ENCODE results near the gene ALG8. TPM values are rescaled to one million over a fixed set of nuclear protein-coding genes. Genes with fewer than 3 reads are reported as not detected.

Gene ALG8
- polyA plus RNA-seq, 1 donor from 2014 or later = 42.1 TPM

DNA sequence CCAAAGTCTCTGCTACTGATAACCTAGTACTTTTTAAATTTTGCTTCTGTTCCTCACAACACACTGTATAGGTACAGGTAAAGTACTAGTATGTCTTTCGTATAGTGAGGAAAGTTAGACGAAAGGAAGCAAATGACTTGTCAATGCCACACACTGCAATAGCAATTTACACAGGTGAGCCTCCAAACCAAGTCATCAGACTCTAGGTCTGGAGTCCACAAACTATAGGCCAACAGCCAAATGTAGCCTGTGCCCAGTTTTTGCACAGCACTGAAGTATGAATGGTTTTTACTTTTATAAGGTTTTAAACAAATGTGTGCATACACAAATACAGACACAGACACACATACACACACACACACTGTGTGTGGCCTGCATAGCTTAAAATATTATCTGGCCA, 28.1 kb downstream of the ALG8 start:
- H3K4me2 ChIP-seq (ENCODE audit: low read length) = no peak overlapping the region
- no peaks in the 10 kb centered on the region for H4K20me1 ChIP-seq (ENCODE audit: insufficient read depth)
- no peaks in the 10 kb centered on the region for H3K36me3 ChIP-seq (ENCODE audit: insufficient read depth, low read length)
- H3K9me3 ChIP-seq (ENCODE audit: low read length) = no peaks in the 10 kb centered on the region
- TF ChIP-seq EP300 (conservative IDR thresholded peaks at IDR 0.05; ENCODE audit: poor library complexity, severe bottlenecking) = no peak
- no peak for TF ChIP-seq POLR2AphosphoS5 (IDR thresholded peaks at IDR 0.05)
- TF ChIP-seq MXI1 (conservative IDR thresholded peaks at IDR 0.05; ENCODE audit: poor library complexity, severe bottlenecking) = no peak
- no peak for TF ChIP-seq SMC3 (conservative IDR thresholded peaks at IDR 0.05; ENCODE audit: poor library complexity)
- TF ChIP-seq, protein P1, sequence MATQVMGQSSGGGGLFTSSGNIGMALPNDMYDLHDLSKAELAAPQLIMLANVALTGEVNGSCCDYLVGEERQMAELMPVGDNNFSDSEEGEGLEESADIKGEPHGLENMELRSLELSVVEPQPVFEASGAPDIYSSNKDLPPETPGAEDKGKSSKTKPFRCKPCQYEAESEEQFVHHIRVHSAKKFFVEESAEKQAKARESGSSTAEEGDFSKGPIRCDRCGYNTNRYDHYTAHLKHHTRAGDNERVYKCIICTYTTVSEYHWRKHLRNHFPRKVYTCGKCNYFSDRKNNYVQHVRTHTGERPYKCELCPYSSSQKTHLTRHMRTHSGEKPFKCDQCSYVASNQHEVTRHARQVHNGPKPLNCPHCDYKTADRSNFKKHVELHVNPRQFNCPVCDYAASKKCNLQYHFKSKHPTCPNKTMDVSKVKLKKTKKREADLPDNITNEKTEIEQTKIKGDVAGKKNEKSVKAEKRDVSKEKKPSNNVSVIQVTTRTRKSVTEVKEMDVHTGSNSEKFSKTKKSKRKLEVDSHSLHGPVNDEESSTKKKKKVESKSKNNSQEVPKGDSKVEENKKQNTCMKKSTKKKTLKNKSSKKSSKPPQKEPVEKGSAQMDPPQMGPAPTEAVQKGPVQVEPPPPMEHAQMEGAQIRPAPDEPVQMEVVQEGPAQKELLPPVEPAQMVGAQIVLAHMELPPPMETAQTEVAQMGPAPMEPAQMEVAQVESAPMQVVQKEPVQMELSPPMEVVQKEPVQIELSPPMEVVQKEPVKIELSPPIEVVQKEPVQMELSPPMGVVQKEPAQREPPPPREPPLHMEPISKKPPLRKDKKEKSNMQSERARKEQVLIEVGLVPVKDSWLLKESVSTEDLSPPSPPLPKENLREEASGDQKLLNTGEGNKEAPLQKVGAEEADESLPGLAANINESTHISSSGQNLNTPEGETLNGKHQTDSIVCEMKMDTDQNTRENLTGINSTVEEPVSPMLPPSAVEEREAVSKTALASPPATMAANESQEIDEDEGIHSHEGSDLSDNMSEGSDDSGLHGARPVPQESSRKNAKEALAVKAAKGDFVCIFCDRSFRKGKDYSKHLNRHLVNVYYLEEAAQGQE (IDR thresholded peaks at IDR 0.05; ENCODE audit: borderline replicate concordance) = no peak
- no peak for TF ChIP-seq EZH2 (IDR thresholded peaks at IDR 0.05; ENCODE audit: borderline replicate concordance, insufficient read depth, low read length, poor library complexity, severe bottlenecking)
- no peak for TF ChIP-seq TAF1 (IDR thresholded peaks at IDR 0.05; ENCODE audit: low read depth)
- TF ChIP-seq, protein P2, sequence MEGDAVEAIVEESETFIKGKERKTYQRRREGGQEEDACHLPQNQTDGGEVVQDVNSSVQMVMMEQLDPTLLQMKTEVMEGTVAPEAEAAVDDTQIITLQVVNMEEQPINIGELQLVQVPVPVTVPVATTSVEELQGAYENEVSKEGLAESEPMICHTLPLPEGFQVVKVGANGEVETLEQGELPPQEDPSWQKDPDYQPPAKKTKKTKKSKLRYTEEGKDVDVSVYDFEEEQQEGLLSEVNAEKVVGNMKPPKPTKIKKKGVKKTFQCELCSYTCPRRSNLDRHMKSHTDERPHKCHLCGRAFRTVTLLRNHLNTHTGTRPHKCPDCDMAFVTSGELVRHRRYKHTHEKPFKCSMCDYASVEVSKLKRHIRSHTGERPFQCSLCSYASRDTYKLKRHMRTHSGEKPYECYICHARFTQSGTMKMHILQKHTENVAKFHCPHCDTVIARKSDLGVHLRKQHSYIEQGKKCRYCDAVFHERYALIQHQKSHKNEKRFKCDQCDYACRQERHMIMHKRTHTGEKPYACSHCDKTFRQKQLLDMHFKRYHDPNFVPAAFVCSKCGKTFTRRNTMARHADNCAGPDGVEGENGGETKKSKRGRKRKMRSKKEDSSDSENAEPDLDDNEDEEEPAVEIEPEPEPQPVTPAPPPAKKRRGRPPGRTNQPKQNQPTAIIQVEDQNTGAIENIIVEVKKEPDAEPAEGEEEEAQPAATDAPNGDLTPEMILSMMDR (IDR thresholded peaks at IDR 0.05; ENCODE audit: poor library complexity, severe bottlenecking) = no peak
- TF ChIP-seq RAD21 (conservative IDR thresholded peaks at IDR 0.05) = no peak
- H3K9me2 ChIP-seq (ENCODE audit: insufficient read depth, low read length) = no peaks in the 10 kb centered on the region
- no peak overlapping the region for H3K9ac ChIP-seq (ENCODE audit: low read length)
- no peaks in the 10 kb centered on the region for H3K27me3 ChIP-seq (ENCODE audit: insufficient read depth, low read depth, low read length)
- no peak overlapping the region for H3K27ac ChIP-seq (ENCODE audit: low read length)
- H3K4me3 ChIP-seq (ENCODE audit: low read length) = no peak overlapping the region
- no peak overlapping the region for H2AFZ ChIP-seq (ENCODE audit: low read depth, low read length)
- no peaks in the 10 kb centered on the region for H3K79me2 ChIP-seq (replicated peaks; ENCODE audit: insufficient read depth, low read length)
- H3F3A ChIP-seq (ENCODE audit: insufficient read depth, low read length, poor library complexity, severe bottlenecking) = no peaks in the 10 kb centered on the region

DNA sequence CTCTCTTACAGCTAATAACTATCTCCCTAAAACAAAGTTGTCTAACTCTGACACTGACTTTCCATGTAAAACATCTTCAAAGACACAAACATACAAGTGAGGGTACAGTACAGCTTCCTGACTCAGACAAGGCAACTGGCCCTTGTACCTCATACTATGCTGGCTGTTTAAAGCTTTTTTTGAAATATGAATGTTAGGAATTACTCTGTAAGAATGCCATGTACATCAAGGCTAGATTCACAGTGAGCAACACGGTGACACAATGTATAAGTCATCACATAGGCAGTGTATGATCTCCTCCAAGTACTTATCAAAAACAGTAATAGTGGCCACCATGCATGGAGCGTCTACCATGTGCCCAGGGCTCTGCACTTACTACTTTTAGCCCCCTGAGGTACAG, 28.6 kb downstream of the ALG8 start:
- Histone ChIP-seq H3F3A (ENCODE audit: insufficient read depth, low read length, poor library complexity, severe bottlenecking) (no peaks in the 10 kb centered on the region), H3K27me3 (ENCODE audit: insufficient read depth, low read depth, low read length) (no peaks in the 10 kb centered on the region), H2AFZ (ENCODE audit: low read depth, low read length) (no peak overlapping the region), H3K4me3 (ENCODE audit: low read length) (no peak overlapping the region), H3K9me3 (ENCODE audit: low read length) (no peaks in the 10 kb centered on the region), H3K9me2 (ENCODE audit: insufficient read depth, low read length) (no peaks in the 10 kb centered on the region), H3K36me3 (ENCODE audit: insufficient read depth, low read length) (no peaks in the 10 kb centered on the region), H4K20me1 (ENCODE audit: insufficient read depth) (no peaks in the 10 kb centered on the region), H3K79me2 (replicated peaks; ENCODE audit: insufficient read depth, low read length) (no peaks in the 10 kb centered on the region), H3K9ac (ENCODE audit: low read length) (no peak overlapping the region), H3K27ac (ENCODE audit: low read length) (no peak overlapping the region), H3K4me2 (ENCODE audit: low read length) (no peak overlapping the region)
- TF ChIP-seq RAD21 (conservative IDR thresholded peaks at IDR 0.05) = no peak
- no peak for TF ChIP-seq EP300 (conservative IDR thresholded peaks at IDR 0.05; ENCODE audit: poor library complexity, severe bottlenecking)
- no peak for TF ChIP-seq EZH2 (IDR thresholded peaks at IDR 0.05; ENCODE audit: borderline replicate concordance, insufficient read depth, low read length, poor library complexity, severe bottlenecking)
- TF ChIP-seq TAF1 (IDR thresholded peaks at IDR 0.05; ENCODE audit: low read depth) = no peak
- TF ChIP-seq, protein P2 (IDR thresholded peaks at IDR 0.05; ENCODE audit: poor library complexity, severe bottlenecking) = no peak
- TF ChIP-seq MXI1 (conservative IDR thresholded peaks at IDR 0.05; ENCODE audit: poor library complexity, severe bottlenecking) = no peak
- TF ChIP-seq POLR2AphosphoS5 (IDR thresholded peaks at IDR 0.05) = no peak
- TF ChIP-seq SMC3 (conservative IDR thresholded peaks at IDR 0.05; ENCODE audit: poor library complexity) = no peak
- TF ChIP-seq, protein P1 (IDR thresholded peaks at IDR 0.05; ENCODE audit: borderline replicate concordance) = no peak
